HG03521 (cell line): ENCODE measurements around the gene ORMDL1.
"Not testable (repeated sequence)": the region's sequence is repeated elsewhere in the genome, so short reads cannot be mapped to it uniquely, and the experiment has no call there.

Source experiments
- ATAC-seq: cut with Tn5 transposase; IDR thresholded peaks from one replicate; pipeline ENCODE4 v1.9.1; 2021; ENCODE audit warnings: mild to moderate bottlenecking, moderate library complexity; ENCODE audit not compliant: unreplicated experiment

The ORMDL1 gene

GRCh38 chr2:189772212-189772611, 11.9 kb downstream of the ORMDL1 start:
- ATAC-seq, result no peak

DNA sequence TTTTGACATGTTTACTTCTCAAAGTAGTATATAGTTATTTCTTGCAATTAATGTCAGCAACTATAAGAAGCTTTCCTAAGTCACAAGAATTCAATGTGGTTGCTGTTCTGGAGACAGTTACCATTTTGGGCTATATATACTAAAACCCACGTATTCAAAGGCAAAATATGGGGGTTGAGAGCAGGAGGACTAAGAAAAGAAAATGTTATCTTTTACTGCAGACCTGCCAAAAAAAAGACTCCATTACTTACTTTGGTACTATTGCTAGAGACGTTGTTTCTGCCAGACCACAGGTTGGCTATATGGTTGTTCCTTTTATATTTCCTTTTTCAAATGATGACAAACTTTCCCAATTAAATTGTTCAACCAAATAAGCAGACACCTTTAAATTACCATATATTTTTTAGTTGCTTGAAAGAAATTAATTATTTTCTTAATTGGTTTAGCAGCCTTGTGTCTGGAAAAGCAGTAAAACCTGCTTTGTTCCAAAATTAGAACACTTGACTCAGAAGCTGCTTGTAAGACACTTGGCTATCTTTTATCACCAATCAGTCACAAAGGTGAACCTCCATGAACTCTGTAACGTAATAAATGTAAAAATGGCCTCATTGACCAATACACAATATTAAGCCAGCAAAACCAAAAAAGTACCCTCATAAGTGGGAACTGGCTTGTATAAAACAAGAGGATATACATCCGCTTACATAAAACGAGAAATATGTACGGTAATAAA, 13.4 kb downstream of the ORMDL1 start:
- no peak for ATAC-seq

DNA sequence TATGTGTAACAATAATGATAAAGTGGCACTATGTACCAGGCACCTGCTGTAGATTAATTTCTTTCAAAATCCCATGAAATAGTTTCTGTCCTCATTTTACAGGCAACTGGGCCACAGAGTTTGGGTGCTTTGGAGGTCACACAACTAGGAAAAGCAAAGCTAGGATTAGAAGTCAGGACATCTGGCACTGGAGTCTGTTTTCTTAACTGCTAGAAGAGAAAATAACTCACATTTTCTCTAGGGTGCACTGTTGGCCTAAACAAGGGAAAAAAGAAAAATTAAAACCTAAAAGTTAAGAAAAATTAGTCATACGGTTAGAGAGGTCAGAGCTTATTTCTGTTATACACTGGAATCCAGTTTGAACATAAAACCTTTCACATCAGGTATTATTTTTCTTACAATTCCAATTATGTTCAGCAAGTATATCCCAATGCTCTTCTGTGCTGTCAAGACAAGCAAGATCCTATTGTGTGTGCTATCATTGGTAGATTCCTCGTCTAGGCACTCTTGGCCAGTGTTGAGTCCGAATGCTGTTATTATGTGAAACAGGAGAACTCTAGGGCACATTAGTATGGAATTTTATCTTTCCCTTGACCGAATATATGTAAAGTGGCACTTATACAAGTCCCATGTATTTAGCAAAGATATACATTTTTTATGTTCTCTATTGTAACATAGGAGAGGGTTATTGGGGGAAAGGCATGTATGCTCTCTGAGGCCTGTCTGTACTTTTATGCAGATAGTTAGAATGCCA, 20.1 kb downstream of the ORMDL1 start:
- ATAC-seq, result no peak

- ATAC-seq, result peak; percentile 95
Measured at GRCh38 chr2:189762551-189763298, 21.4 kb downstream of the ORMDL1 start, which contains the start of gene OSGEPL1. OSGEPL1 (minus strand) TSS chr2:189762792; CDS start chr2:189761640, 1,152 bp downstream.

GRCh38 chr2:189762229-189762550, 21.9 kb downstream of the ORMDL1 start:
- ATAC-seq, result no peak

GRCh38 chr2:189760154-189760553, 24.0 kb downstream of the ORMDL1 start:
- ATAC-seq, result not testable (repeated sequence)

- ATAC-seq, result no peak
Measured at GRCh38 chr2:189756311-189756952, 27.7 kb downstream of the ORMDL1 start.

GRCh38 chr2:189751080-189751658, 33.0 kb downstream of the ORMDL1 start:
- ATAC-seq, result no peak

DNA sequence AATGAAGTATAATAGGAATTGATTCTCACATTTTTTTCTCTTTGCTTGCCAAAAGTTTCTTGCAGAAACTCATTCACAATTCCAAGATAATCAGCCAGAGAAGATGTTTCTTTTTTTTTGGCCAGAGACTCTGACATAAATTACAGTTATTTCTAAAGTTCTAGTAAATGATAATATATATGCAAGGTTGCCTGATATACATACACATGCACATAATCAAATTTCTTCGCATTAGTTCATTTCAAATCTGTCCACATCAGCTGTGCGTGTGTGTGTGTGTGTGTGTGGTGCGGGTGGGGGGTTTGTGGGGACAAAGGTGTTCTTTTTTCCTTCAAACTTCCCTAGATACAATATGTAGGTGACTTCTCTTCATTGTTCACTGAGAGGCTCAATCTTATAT, 54.7 kb downstream of the ORMDL1 start:
- no peak for ATAC-seq

- no peak for ATAC-seq
Measured at GRCh38 chr2:189726849-189727248, 57.3 kb downstream of the ORMDL1 start.

- no peak for ATAC-seq
Measured at GRCh38 chr2:189726271-189726670, 57.9 kb downstream of the ORMDL1 start.

DNA sequence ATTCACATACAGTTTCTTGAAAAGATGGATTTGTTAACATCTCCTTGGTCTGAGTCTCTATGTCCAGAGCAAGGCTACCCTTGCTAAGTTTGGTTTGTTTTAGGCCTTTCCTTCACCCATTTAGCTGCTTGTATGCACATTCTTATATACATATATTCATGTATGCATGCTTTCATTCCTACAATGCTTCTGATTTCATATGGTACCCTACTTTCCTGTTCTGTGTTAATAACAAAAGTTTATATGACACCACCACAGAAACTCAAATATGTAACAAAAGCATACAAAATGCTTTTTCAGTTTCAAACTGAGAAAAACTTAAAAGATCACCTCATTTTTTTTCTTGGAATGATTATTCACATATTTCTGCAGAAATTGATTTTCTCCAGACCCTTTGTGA, 60.9 kb downstream of the ORMDL1 start:
- no peak for ATAC-seq
